GM23338 (cell line): ENCODE results near the gene PRTFDC1.

Source experiments
- CTCF ChIP-seq, 2 experiments: fragments of 200-600 bp in 1 of 2; sonication (generic) in 1 of 2; conservative IDR thresholded peaks; 2 replicates each; pipeline versions ENCODE4 v1.5.1 to v1.6.1; 2016 to 2017; ENCODE audit warnings: antibody characterized with exemption in 2 of 2, low read depth in 2 of 2, mild to moderate bottlenecking in 2 of 2, moderate library complexity in 1 of 2
- EZH2 ChIP-seq: fragments of 200-600 bp; sonication (generic); IDR thresholded peaks from one replicate; pipeline ENCODE4 v1.8.0; 2017; ENCODE audit warnings: antibody characterized with exemption, mild to moderate bottlenecking, low read depth; ENCODE audit not compliant: unreplicated experiment
- EZH2phosphoT487 ChIP-seq: fragments of 200-600 bp; sonication (generic); IDR thresholded peaks from one replicate; pipeline ENCODE4 v1.8.1; 2018; ENCODE audit warnings: antibody characterized with exemption; ENCODE audit not compliant: unreplicated experiment
- JUNB ChIP-seq: IDR thresholded peaks from one replicate; pipeline ENCODE4 v1.6.1; 2016; ENCODE audit warnings: antibody characterized with exemption; ENCODE audit not compliant: unreplicated experiment
- POLR2AphosphoS5 ChIP-seq: IDR thresholded peaks from 2 replicates; pipeline ENCODE4 v1.6.1; 2016; ENCODE audit warnings: antibody characterized with exemption, low read depth
- ZNF462 ChIP-seq: fragments of 250-450 bp; sonication (Bioruptor Pico); IDR thresholded peaks from 2 replicates; pipeline ENCODE4 v1.5.0; 2020; ENCODE audit warnings: mild to moderate bottlenecking, moderate library complexity
- TF ChIP-seq, protein P1 (sequence below): IDR thresholded peaks from one replicate; pipeline ENCODE4 v1.6.1; 2018; ENCODE audit warnings: antibody characterized with exemption; ENCODE audit not compliant: unreplicated experiment
- TF ChIP-seq, protein P2 (sequence below): IDR thresholded peaks from 2 replicates; pipeline ENCODE4 v1.6.1; 2016; ENCODE audit warnings: antibody characterized with exemption

DNA sequence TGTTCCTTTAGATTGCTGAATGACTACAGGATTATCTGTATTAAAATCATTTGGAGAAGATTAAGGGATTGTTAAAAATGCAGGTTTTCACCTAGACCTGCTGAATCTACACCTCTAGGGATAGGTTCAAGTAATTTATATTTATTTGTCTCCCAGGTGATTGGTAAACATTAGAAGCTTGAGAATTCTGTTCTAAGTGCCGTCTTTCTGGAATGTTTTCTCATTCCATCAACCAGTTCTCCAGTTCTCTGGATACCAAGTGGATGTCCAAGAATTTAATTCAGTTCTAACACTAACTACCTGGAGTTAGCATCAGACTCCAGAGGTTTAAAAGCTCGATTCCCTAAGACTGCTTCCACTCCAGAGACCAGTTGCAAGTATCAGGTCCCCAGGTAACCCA lies 110.9 kb downstream of the PRTFDC1 start:
- TF ChIP-seq, protein P1, sequence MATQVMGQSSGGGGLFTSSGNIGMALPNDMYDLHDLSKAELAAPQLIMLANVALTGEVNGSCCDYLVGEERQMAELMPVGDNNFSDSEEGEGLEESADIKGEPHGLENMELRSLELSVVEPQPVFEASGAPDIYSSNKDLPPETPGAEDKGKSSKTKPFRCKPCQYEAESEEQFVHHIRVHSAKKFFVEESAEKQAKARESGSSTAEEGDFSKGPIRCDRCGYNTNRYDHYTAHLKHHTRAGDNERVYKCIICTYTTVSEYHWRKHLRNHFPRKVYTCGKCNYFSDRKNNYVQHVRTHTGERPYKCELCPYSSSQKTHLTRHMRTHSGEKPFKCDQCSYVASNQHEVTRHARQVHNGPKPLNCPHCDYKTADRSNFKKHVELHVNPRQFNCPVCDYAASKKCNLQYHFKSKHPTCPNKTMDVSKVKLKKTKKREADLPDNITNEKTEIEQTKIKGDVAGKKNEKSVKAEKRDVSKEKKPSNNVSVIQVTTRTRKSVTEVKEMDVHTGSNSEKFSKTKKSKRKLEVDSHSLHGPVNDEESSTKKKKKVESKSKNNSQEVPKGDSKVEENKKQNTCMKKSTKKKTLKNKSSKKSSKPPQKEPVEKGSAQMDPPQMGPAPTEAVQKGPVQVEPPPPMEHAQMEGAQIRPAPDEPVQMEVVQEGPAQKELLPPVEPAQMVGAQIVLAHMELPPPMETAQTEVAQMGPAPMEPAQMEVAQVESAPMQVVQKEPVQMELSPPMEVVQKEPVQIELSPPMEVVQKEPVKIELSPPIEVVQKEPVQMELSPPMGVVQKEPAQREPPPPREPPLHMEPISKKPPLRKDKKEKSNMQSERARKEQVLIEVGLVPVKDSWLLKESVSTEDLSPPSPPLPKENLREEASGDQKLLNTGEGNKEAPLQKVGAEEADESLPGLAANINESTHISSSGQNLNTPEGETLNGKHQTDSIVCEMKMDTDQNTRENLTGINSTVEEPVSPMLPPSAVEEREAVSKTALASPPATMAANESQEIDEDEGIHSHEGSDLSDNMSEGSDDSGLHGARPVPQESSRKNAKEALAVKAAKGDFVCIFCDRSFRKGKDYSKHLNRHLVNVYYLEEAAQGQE, result no peak
- TF ChIP-seq CTCF (conservative IDR thresholded peaks at IDR 0.05; ENCODE audit: low read depth in 2 of 2), result no peak
- no peak for TF ChIP-seq POLR2AphosphoS5
- no peak for TF ChIP-seq ZNF462
- no peak for TF ChIP-seq EZH2phosphoT487
- TF ChIP-seq, protein P2, sequence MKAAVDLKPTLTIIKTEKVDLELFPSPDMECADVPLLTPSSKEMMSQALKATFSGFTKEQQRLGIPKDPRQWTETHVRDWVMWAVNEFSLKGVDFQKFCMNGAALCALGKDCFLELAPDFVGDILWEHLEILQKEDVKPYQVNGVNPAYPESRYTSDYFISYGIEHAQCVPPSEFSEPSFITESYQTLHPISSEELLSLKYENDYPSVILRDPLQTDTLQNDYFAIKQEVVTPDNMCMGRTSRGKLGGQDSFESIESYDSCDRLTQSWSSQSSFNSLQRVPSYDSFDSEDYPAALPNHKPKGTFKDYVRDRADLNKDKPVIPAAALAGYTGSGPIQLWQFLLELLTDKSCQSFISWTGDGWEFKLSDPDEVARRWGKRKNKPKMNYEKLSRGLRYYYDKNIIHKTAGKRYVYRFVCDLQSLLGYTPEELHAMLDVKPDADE, result no peak
- no peak for TF ChIP-seq EZH2
- no peak for TF ChIP-seq JUNB
